Epithelial cell of proximal tubule (primary cell): ENCODE measurements around the gene SERTAD2. TPM values are rescaled to one million over a fixed set of nuclear protein-coding genes. Genes with fewer than 3 reads are reported as not detected.

Source experiments
- DNase-seq: peaks from one replicate; pipeline ENCODE4 v3.0.0-alpha.2; 2011; ENCODE audit warnings: low read depth
- H3K4me3 ChIP-seq: 2 replicates; pipeline ENCODE4 v1.5.1; 2011; ENCODE audit warnings: low read depth, mild to moderate bottlenecking, low read length
- total RNA-seq: library from RNA; depleted of rRNA; stranded (reverse); fragments of >200 nt; gene quantifications from 2 replicates; pipeline ENCODE4 v1.2.3, GENCODE V29; 2015
- TF ChIP-seq, protein P1 (sequence below): conservative IDR thresholded peaks from 2 replicates; pipeline ENCODE4 v1.5.1; 2012; ENCODE audit warnings: low read depth, mild to moderate bottlenecking, low read length

Gene SERTAD2, protein sequence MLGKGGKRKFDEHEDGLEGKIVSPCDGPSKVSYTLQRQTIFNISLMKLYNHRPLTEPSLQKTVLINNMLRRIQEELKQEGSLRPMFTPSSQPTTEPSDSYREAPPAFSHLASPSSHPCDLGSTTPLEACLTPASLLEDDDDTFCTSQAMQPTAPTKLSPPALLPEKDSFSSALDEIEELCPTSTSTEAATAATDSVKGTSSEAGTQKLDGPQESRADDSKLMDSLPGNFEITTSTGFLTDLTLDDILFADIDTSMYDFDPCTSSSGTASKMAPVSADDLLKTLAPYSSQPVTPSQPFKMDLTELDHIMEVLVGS
- total RNA-seq: 16.9 and 20.9 TPM in 2 replicates

DNA sequence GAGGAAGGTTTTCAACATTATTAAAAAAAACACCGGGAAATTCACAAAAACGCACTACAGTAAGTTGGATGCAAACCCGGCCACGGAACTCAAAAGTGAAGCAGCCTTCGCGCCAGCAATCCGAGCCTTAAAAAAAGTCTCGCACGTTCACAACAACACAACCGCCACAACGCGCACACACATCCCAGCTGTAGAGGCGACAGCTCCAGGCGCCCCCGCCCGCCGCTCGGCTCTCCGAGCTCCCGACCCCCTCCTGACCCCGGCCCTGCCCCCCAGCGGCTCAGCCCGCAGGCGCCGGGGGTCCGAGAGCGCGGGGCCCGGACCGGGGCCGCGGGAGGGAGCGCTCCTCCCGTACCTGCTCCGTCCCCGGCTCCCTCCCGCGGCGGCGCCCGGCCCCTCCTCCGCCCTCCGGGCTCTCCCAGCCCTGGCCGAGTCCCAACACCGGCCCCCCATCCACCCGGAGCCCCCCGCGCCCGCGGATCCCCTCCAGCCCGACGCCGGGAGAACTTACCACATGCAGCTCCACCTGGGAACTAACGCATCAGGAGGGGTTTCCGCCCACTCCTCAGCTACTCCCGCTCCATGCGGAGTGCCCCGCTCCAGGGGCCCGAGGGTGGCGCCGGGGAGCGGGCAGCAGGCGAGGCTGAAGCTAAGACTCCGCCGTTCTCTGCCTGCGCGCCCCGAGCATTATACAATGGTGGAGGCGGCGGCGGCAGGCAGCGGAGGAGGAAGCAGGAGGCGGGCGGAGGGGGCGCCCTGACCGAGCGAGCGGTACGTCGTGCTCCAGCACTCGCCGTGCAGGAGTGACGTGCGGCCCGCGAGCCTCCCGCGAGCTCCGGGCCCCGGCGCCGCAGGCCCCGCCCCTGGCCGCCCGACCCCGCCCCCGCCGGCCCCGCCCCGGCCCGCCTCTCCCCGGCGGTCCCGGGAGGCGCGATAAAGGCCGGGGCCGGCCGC is at the start of gene SERTAD2:
Gene SERTAD2 (minus strand): TSS at position 805 of the 954 bp plus-strand sequence. CDS start 17,042 bp downstream, outside the sequence.
- H3K4me3 ChIP-seq: peak within 1 kb of the TSS; percentile 90
- TF ChIP-seq, protein P1, sequence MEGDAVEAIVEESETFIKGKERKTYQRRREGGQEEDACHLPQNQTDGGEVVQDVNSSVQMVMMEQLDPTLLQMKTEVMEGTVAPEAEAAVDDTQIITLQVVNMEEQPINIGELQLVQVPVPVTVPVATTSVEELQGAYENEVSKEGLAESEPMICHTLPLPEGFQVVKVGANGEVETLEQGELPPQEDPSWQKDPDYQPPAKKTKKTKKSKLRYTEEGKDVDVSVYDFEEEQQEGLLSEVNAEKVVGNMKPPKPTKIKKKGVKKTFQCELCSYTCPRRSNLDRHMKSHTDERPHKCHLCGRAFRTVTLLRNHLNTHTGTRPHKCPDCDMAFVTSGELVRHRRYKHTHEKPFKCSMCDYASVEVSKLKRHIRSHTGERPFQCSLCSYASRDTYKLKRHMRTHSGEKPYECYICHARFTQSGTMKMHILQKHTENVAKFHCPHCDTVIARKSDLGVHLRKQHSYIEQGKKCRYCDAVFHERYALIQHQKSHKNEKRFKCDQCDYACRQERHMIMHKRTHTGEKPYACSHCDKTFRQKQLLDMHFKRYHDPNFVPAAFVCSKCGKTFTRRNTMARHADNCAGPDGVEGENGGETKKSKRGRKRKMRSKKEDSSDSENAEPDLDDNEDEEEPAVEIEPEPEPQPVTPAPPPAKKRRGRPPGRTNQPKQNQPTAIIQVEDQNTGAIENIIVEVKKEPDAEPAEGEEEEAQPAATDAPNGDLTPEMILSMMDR: no peak
- no peak for DNase-seq

DNA sequence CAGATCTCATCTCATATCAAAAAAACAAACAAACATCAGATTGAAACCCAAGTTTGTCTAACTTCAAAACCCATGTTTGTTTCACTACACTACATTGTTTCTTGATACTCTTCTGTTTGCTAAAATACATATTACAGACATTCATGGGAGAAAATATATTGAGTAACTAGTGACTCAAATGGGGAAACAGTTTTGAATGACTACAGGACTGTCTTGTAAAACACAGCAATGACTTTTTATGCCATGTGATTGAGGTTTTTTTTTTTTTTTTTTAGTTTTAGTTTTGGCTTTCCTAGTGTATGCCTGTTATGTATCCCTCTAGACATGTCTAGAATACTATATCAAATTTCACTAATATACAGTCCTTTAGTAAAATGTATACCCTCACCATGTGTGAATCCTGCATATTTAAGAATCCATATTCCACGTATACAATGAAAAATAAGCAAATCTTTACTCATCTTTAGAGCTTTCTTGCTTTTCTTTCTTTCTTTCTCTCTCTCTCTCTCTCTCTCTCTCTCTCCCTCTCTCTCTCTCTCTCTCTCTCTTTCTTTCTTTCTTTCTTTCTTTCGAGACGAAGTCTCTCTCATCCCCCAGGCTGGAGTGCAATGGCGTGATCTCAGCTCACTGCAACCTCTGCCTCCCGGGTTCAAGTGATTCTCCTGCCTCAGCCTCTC is 46.6 kb upstream of the SERTAD2 start:
- H3K4me3 ChIP-seq: no peak overlapping the region
- no peak for DNase-seq
- TF ChIP-seq, protein P1: no peak

DNA sequence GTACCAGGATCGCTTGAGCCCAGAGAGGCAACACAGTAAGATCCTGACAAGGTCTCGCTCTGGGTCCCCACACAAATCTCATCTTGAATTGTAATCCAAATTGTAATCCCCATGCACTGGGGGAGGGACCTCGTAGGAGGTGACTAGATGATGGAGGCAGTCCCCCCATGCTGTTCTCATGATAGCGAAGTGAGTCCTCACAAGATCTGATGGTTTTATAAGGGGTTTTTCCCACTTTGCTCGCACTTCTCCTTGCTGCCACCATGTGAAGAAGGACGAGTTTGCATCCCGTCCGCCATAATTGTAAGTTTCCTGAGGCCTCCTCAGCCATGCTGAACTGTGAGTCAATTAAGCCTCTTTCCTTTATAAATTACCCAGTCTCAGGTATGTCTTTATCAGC is 46.0 kb upstream of the SERTAD2 start:
- TF ChIP-seq, protein P1: peak; percentile 4
- H3K4me3 ChIP-seq: no peak overlapping the region
- DNase-seq: no peak

DNA sequence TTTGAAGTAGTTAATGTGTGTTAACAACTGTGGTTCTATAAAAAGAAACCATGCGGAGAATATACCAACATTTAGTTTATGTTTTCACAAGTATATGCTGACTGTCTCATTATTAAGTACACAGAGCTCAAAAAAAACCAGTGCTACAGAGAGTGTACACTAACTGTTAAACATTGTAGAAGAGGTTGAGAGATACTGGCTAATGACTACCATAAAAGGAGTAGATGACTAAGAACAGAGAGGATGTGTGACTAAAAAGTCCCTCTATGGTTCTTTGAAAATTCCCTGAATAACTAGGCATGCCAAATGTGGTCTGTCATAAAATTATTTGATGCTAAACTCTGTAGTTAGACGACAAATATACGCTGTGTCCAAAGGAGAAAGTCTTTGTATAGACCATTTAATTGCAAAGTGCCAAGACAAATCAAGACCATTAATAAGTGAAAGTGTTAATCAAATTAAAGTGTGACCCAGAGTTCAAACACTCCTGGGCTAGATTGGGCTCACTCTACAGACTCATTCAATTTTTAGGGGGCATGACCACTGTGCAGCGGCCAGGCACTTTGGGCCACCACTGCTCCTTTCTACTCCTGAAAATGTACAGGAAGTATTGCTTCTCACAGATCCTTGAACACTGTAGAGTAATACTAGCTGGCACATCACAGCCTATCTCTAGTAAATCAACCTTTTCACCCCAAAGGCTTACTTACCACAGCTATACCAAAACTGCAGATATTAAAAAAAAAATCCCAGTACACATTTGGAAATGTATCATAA is 45.1 kb upstream of the SERTAD2 start:
- peak; percentile 96 for DNase-seq
- no peak overlapping the region for H3K4me3 ChIP-seq
- TF ChIP-seq, protein P1: no peak

DNA sequence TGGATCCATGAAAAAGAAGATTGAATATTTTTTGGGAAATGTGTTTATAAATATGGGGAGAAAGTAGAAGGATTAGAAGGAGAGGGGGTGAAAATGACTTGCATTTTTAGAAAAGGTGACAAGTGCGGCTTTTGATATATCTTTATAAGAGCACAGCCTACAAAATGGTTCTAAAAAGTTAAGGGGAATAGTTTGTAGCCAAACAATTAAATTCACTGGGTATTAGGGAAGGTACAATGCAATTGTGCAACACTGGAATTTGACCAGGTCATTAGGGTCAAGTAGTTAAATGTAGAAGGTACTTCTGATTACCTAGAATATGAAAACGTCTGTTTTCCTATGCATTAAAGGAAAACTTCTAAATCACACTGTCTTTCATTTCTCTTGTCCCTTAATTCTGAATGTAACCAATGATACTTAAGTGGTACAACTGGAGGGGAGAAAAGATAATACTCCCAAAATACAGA is 44.5 kb upstream of the SERTAD2 start:
- no peak overlapping the region for H3K4me3 ChIP-seq
- TF ChIP-seq, protein P1: no peak
- no peak for DNase-seq
